ENCODE measurements around the gene ADM5. TPM values are rescaled to one million over a fixed set of nuclear protein-coding genes. Genes with fewer than 3 reads are reported as not detected.

Gene ADM5
- total RNA-seq, 1 donor from 2014 or later, result 2.1 TPM

DNA sequence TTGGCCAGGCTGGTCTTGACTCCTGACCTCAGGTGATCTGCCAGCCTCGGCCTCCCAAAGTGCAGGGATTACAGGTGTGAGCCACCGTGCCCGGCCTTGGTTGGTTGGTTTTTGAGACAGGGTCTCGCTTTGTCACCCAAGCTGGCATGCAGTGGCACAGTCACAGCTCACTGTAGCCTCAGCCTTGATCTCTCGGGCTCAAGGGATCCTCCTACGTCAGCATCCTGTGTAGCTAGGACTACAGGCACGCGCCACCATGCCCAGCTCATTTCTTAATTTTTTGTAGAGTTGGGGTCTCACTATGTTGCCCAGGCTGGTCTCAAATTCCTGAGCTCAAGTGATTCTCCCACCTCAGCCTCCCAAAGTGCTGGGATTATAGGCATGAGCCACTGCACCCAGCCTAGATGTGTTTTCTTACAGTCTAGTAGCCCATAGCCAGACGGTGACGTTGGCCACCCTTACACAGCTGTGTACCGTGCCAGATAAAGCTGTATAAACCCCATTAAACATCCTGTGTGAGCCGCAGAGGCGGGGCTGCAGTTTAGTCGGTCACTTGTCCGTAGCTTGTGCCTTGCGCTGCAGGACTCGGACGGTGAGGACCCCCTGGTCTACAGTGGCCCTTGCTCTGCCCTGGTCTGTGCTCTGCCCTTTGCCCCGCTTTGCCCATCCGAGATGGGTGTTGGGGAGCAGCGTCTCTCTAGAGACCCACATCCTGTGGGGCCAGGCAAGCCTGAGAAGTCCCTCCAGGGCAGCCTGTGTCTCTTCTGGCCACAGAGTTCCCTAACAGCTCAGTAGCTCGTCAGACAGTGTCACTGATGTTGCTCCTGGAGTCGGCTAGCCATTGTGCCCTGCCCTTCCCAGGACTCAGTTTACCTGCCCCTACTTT, 33.6 kb upstream of the ADM5 start:
- Histone ChIP-seq H3K9me3 (no peaks in the 10 kb centered on the region), H3K4me3 (no peak overlapping the region), H3K4me1 (no peaks in the 10 kb centered on the region), H3K27me3 (ENCODE audit: low read depth) (no peaks in the 10 kb centered on the region), H3K36me3 (peaks cover 93% of the 10 kb centered on the region), H3K27ac (peak overlapping the region; percentile 18)
- TF ChIP-seq, protein P1, sequence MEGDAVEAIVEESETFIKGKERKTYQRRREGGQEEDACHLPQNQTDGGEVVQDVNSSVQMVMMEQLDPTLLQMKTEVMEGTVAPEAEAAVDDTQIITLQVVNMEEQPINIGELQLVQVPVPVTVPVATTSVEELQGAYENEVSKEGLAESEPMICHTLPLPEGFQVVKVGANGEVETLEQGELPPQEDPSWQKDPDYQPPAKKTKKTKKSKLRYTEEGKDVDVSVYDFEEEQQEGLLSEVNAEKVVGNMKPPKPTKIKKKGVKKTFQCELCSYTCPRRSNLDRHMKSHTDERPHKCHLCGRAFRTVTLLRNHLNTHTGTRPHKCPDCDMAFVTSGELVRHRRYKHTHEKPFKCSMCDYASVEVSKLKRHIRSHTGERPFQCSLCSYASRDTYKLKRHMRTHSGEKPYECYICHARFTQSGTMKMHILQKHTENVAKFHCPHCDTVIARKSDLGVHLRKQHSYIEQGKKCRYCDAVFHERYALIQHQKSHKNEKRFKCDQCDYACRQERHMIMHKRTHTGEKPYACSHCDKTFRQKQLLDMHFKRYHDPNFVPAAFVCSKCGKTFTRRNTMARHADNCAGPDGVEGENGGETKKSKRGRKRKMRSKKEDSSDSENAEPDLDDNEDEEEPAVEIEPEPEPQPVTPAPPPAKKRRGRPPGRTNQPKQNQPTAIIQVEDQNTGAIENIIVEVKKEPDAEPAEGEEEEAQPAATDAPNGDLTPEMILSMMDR (IDR thresholded peaks at IDR 0.05), result no peak
- ATAC-seq (no peak), DNase-seq (no peak)
- intact Hi-C loops (cut with DNase I), result no loop called here

DNA sequence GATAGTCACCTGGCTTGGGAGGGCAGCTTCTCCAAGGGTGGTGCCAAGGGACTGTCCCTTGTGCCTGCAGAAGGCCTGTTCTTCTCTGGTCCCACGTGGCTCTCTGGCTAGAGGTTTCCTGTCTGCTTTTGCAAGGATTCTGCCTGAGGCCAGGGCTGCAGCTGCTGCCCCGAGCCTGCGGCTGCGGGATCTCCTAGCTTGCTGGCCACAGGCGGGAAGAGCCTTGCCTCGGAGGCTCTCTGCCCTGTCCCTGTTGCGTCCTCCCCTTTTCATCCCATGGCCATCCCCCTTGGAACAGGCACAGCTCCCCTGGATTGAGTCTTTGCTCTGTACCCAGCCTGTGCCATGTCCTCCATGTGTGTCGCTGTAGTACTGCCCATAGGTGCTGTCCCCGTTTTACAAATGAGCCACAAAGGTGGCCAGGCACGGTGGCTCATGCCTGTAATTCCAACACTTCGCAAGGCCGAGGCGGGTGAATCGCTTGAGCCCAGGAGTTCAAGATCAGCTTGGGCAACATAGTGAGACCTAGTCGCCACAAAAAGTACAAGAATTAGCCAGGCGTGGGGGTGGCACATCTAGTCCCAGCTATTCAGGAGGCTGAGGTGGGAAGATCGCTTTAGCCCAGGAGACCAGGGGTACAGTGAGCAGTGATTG, 32.8 kb upstream of the ADM5 start:
- Histone ChIP-seq H3K27ac (no peak overlapping the region), H3K4me3 (no peak overlapping the region), H3K4me1 (no peaks in the 10 kb centered on the region), H3K9me3 (no peaks in the 10 kb centered on the region), H3K36me3 (peaks cover 95% of the 10 kb centered on the region), H3K27me3 (ENCODE audit: low read depth) (no peaks in the 10 kb centered on the region)
- intact Hi-C loops (cut with DNase I), result no loop called here
- ATAC-seq (no peak), DNase-seq (no peak)
- TF ChIP-seq, protein P1 (IDR thresholded peaks at IDR 0.05), result no peak

DNA sequence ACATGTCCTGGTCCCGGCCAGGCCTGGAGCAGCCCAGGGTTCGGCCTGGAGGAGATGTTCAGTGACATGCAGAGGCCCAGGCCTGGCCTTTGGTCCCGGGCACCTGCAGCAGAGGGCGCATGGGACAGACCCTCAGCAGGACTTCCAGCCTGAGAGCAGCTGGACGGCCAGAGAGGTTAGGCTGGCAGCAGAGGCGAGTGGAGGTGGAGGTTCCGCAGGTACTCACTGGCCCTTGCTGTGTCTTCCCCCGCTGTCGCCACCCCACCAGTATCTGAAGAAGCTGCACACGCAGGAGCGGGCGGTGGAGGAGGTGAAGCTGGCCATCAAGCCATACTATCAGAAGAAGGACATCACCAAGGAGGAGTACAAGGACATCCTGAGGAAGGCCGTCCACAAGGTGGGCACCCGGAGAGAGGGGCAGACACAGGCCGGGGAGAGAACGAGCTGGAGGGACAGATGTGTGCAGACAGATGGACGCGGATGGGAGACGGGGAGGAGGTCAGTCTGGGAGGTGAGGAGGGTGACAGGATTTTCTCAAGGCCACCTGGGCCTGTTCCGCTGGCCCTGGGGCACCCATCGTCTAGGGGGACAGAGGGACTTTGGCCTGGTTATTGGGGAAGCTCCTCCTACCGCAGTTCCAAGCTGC, 31.8 kb upstream of the ADM5 start:
- TF ChIP-seq, protein P1 (IDR thresholded peaks at IDR 0.05), result no peak
- Histone ChIP-seq H3K27me3 (ENCODE audit: low read depth) (no peaks in the 10 kb centered on the region), H3K9me3 (no peaks in the 10 kb centered on the region), H3K4me3 (no peak overlapping the region), H3K36me3 (peaks cover 100% of the 10 kb centered on the region), H3K4me1 (no peaks in the 10 kb centered on the region), H3K27ac (no peak overlapping the region)
- ATAC-seq, result no peak
- no peak for DNase-seq
- intact Hi-C loops (cut with DNase I), result no loop called here

DNA sequence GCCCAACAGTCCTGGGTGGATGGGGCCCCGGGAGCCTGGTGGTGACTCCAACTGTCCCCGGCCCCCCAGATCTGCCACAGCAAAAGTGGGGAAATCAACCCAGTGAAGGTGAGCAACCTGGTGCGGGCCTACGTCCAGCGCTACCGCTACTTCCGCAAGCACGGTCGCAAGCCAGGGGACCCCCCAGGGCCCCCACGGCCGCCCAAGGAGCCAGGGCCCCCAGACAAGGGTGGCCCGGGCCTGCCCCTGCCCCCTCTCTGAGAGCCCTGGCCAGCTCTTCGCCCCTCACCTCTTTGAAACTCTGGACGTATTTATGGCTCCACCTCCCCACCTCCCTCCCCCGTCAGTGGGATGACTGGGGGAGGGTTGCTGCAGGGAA, 31.3 kb upstream of the ADM5 start:
- no peak for DNase-seq
- TF ChIP-seq, protein P1 (IDR thresholded peaks at IDR 0.05), result no peak
- Histone ChIP-seq H3K9me3 (no peaks in the 10 kb centered on the region), H3K4me3 (no peak overlapping the region), H3K27me3 (ENCODE audit: low read depth) (no peaks in the 10 kb centered on the region), H3K36me3 (peaks cover 100% of the 10 kb centered on the region), H3K27ac (no peak overlapping the region), H3K4me1 (peaks cover 2% of the 10 kb centered on the region)
- intact Hi-C loops (cut with DNase I), result no loop called here
- no peak for ATAC-seq

DNA sequence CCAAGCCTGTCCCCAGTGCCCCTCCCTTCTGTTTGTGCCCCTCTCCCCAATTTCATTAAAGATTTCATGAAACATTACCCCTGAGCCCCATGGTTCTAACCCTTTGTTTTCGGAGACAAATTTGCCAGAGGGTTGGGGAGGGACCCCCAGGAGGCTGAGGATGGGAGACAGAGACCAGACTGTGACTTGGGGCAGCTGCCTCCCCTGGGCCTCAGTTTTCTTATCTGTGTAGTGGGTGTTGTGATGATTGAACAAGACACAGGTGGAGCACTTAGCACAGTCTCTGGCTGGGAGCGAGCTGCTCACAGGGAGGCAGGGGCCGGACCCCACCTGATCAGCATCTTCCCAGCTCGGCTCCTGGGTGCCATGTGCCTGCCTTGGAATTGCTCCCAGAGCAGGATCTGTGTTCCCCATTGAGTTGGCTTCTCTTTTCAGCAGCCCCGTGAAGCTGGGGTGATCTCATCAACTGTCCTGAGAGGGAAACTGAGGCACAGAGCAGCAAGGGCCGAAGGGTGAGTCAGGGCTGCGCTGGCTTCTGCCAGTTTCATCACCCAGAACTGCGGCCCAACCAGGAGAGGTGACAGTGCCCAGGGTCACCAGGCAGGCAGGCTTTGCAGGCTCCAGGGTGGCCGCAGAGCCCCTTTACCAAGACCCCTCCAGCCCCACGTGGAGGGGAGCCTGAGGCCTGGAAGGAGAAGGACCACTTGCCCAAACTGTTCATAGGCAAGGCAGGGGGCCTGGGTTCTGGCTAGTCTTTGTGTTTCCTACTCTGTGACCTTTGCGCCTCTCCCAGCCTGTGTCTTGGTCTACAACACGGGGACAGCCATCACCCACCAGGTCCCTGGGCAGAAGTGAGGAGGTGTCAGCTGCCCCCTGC, 30.6 kb upstream of the ADM5 start:
- Histone ChIP-seq H3K4me1 (peaks cover 8% of the 10 kb centered on the region), H3K9me3 (no peaks in the 10 kb centered on the region), H3K27ac (no peak overlapping the region), H3K36me3 (peaks cover 94% of the 10 kb centered on the region), H3K27me3 (ENCODE audit: low read depth) (no peaks in the 10 kb centered on the region), H3K4me3 (no peak overlapping the region)
- ATAC-seq (no peak), DNase-seq (no peak)
- TF ChIP-seq, protein P1 (IDR thresholded peaks at IDR 0.05), result no peak
- intact Hi-C loops (cut with DNase I), result no loop called here
